ENCODE measurements around the gene LAX1. TPM values are rescaled to one million over a fixed set of nuclear protein-coding genes. Genes with fewer than 3 reads are reported as not detected.
A peak's percentile ranks its signal among the peaks of the same experiment; 100 is the strongest.

LAX1 gene
- total RNA-seq, 1 experiment from 2014 or later = not detected

- Mint-ChIP-seq H3K9me3 (no peaks in the 10 kb centered on the region), H3K4me3 (no peak overlapping the region), H3K27ac (no peak overlapping the region), H3K27me3 (ENCODE audit: low read depth) (no peaks in the 10 kb centered on the region), H3K36me3 (no peaks in the 10 kb centered on the region), H3K4me1 (peaks cover 9% of the 10 kb centered on the region)
- ATAC-seq = peak; percentile 62
- ChIA-PET POLR2A (no interaction called here), CTCF (interaction anchor here (0.8 kb wide), 1 partner anchor 434 kb away, joined by 3 read pairs; no protein-coding TSS in a partner anchor)
- TF ChIP-seq PRDM15 (CRISPR knock-in tag; IDR thresholded peaks at IDR 0.05) = no peak
- TF ChIP-seq ZNF671 (CRISPR knock-in tag; IDR thresholded peaks at IDR 0.05) = no peak
- TF ChIP-seq CBFB (CRISPR knock-in tag; IDR thresholded peaks at IDR 0.05; ENCODE audit: low read depth) = no peak
- TF ChIP-seq MYBL2 (CRISPR knock-in tag; IDR thresholded peaks at IDR 0.05) = no peak
- TF ChIP-seq PRRX2 (CRISPR knock-in tag; IDR thresholded peaks at IDR 0.05) = no peak
- no peak for TF ChIP-seq GABPB1 (CRISPR knock-in tag; IDR thresholded peaks at IDR 0.05)
- TF ChIP-seq GTF2I (CRISPR knock-in tag; conservative IDR thresholded peaks at IDR 0.05) = no peak
- TF ChIP-seq GRHL2 (CRISPR knock-in tag; IDR thresholded peaks at IDR 0.05; ENCODE audit: insufficient replicate concordance, severe bottlenecking) = no peak
- no peak for TF ChIP-seq ATF3 (CRISPR knock-in tag; conservative IDR thresholded peaks at IDR 0.05)
- TF ChIP-seq ZNF281 (CRISPR knock-in tag; IDR thresholded peaks at IDR 0.05) = no peak
- TF ChIP-seq SP1 (CRISPR knock-in tag; conservative IDR thresholded peaks at IDR 0.05) = no peak
- TF ChIP-seq NFATC4 (CRISPR knock-in tag; IDR thresholded peaks at IDR 0.05) = no peak
- TF ChIP-seq AFF4 (CRISPR knock-in tag; IDR thresholded peaks at IDR 0.05; ENCODE audit: borderline replicate concordance) = no peak
- no peak for TF ChIP-seq ERG (CRISPR knock-in tag; IDR thresholded peaks at IDR 0.05)
- no peak for TF ChIP-seq NR1H2 (CRISPR knock-in tag; IDR thresholded peaks at IDR 0.05)
- TF ChIP-seq ARID4B (CRISPR knock-in tag; IDR thresholded peaks at IDR 0.05; ENCODE audit: borderline replicate concordance) = no peak
- TF ChIP-seq ATF1 (CRISPR knock-in tag; IDR thresholded peaks at IDR 0.05) = no peak
- DNase-seq (ENCODE audit: low spot score) = no peak
Observed at GRCh38 chr1:203772836-203773235, 7.9 kb downstream of the LAX1 start.
